Nephron progenitor cell (in vitro differentiated cells): ENCODE results near the gene KIAA2012.

Experiments used
- DNase-seq: peaks from one replicate; pipeline ENCODE4 v3.0.0; 2021
- H3K27ac Mint-ChIP-seq: 2 replicates; pipeline ENCODE4 v1.8.0; 2021; ENCODE audit warnings: mild to moderate bottlenecking, moderate library complexity, mixed read lengths
- H3K27me3 Mint-ChIP-seq: 2 replicates; pipeline ENCODE4 v1.8.0; 2021; ENCODE audit warnings: mild to moderate bottlenecking, low read depth, mixed read lengths; ENCODE audit not compliant: poor library complexity
- H3K36me3 Mint-ChIP-seq: 2 replicates; pipeline ENCODE4 v1.8.0; 2021; ENCODE audit warnings: low read depth, mixed read lengths
- H3K4me1 Mint-ChIP-seq: 2 replicates; pipeline ENCODE4 v1.8.0; 2021; ENCODE audit warnings: mixed read lengths
- H3K4me3 Mint-ChIP-seq: 2 replicates; pipeline ENCODE4 v1.8.0; 2021; ENCODE audit warnings: mild to moderate bottlenecking, moderate library complexity, mixed read lengths
- H3K9me3 Mint-ChIP-seq: 2 replicates; pipeline ENCODE4 v1.8.0; 2021; ENCODE audit warnings: mild to moderate bottlenecking, moderate library complexity, mixed read lengths
- CTCF ChIP-seq: fragments of 200-600 bp; sonication (generic); IDR thresholded peaks from 2 replicates; pipeline ENCODE4 v1.5.0; 2021; ENCODE audit warnings: antibody characterized with exemption

Gene KIAA2012

DNA sequence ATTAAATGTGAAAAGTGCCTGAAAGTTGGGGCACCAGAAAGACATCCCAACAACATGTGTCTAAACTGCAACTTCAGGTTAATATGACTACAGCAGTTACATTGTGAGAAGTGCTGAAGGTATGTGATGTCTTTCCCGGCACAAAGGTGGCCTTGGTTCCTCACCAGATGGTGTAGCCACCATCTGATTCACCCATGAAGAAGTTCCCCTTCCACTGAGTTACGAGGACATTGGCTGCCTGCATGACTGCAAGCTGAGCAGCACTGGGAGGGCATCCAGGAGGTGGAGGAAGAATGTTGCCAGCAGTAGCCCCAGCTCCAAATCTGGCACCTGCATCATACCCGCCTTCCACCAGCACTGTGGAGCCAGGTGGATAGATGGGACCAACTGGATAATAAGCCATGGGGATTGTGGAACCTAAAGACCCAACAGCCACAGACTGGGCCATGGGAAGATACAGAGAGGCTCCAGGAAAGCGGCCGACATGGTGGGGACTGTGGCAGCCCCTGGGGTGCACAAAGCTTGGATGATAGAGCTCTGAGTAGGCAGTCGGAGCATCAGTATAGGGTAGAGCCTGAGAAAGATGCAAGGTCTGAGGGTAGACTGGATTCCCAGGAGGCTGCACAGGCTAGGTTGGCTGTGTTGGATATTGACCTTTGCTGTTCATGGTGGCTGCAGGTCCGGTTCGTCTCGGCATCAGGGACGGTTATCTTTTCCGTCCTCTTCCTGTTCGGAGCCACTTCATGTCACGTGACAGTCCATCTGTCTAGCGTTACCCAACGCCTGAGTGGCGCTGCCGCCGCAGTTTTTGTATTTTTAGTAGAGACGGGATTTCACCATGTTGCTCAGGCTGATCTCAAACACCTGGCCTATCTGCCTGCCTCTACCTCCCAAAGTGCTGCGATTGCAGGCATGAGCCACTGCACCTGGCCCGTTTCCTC lies 128.4 kb downstream of the KIAA2012 start:
- DNase-seq: no peak
- H3K27me3 Mint-ChIP-seq: no peaks in the 10 kb centered on the region
- TF ChIP-seq CTCF: no peak

DNA sequence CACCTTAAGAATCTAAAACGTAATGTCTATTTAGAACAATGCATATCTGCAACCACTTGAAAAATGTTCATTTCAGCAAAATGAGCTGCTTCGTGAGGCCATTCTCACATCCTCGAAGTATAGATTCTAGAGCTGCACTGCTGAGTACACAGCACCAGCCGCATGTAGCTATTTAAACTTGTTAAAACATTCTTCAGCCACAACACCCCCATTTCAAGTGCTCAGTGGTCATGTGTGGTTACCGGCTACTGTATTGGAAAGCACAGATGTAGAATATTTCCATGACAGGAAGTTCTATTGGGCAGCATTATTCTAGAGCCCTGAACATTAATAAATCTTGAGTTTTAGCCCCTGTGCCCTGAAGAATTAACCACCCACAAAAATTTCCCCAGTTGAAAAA lies 130.3 kb downstream of the KIAA2012 start:
- Mint-ChIP-seq H3K36me3 (peaks cover 42% of the 10 kb centered on the region), H3K4me3 (no peak overlapping the region), H3K27me3 (no peaks in the 10 kb centered on the region), H3K27ac (no peak overlapping the region), H3K9me3 (no peaks in the 10 kb centered on the region), H3K4me1 (no peaks in the 10 kb centered on the region)
- DNase-seq: no peak
- no peak for TF ChIP-seq CTCF

More for the DNA sequence above, 128.4 kb downstream of the KIAA2012 start:
- Mint-ChIP-seq H3K27ac (no peak overlapping the region), H3K4me1 (no peaks in the 10 kb centered on the region), H3K9me3 (no peaks in the 10 kb centered on the region), H3K36me3 (peaks cover 32% of the 10 kb centered on the region), H3K4me3 (no peak overlapping the region)

DNA sequence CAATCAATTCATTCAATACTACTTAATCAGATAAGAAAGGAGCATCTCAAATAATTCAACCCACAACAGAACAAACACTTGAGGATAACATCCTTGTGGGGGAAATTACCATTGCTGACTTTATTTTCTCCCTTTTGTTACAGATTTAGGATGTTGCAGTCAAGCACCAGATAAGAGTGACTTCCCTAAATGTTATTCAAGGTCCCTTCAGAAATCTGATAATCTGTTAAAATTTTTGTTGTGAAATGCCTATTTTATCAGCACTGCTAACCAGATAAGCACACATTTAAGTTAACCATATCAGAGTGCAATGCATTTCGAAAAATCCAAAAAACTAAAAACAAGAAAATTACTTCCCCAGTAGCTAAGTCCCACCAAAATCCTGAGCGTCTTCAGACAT lies 131.8 kb downstream of the KIAA2012 start:
- H3K4me1 Mint-ChIP-seq: no peaks in the 10 kb centered on the region
- H3K9me3 Mint-ChIP-seq: no peaks in the 10 kb centered on the region
- H3K36me3 Mint-ChIP-seq: peaks cover 47% of the 10 kb centered on the region
- H3K4me3 Mint-ChIP-seq: no peak overlapping the region
- no peaks in the 10 kb centered on the region for H3K27me3 Mint-ChIP-seq
- TF ChIP-seq CTCF: no peak
- DNase-seq: no peak
- H3K27ac Mint-ChIP-seq: no peak overlapping the region

DNA sequence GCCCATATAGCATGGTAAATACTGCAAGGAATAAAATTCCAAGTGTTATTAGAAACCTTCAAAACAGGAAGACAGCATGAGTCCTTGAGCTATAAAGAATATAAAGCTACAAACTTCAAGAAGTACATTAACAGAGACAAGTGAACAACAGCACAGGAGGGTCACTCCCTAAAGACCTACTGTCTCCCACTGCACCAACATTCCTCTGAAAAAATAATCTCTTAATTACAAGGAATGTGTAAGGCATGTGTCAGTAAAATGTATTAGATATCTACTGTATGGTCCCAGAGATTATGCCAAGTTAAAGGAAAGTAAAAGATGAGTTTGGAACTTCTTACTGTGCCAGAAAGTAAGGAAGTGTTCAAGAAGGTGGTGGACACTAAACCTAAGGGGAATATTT lies 135.5 kb downstream of the KIAA2012 start:
- Mint-ChIP-seq H3K27me3 (no peaks in the 10 kb centered on the region), H3K9me3 (no peaks in the 10 kb centered on the region)

GRCh38 chr2:202215179-202215578 lies 142.1 kb downstream of the KIAA2012 start:
- H3K27me3 Mint-ChIP-seq: no peaks in the 10 kb centered on the region
- H3K4me1 Mint-ChIP-seq: no peaks in the 10 kb centered on the region
- no peak overlapping the region for H3K27ac Mint-ChIP-seq
- no peak for TF ChIP-seq CTCF
- H3K9me3 Mint-ChIP-seq: no peaks in the 10 kb centered on the region
- H3K4me3 Mint-ChIP-seq: no peak overlapping the region
- H3K36me3 Mint-ChIP-seq: peaks cover 67% of the 10 kb centered on the region
- DNase-seq: no peak

More for the DNA sequence above, 135.5 kb downstream of the KIAA2012 start:
- Mint-ChIP-seq H3K4me1 (no peaks in the 10 kb centered on the region), H3K4me3 (no peak overlapping the region), H3K27ac (peak overlapping the region; percentile 54), H3K36me3 (peaks cover 41% of the 10 kb centered on the region)
- DNase-seq: no peak
- TF ChIP-seq CTCF: no peak

DNA sequence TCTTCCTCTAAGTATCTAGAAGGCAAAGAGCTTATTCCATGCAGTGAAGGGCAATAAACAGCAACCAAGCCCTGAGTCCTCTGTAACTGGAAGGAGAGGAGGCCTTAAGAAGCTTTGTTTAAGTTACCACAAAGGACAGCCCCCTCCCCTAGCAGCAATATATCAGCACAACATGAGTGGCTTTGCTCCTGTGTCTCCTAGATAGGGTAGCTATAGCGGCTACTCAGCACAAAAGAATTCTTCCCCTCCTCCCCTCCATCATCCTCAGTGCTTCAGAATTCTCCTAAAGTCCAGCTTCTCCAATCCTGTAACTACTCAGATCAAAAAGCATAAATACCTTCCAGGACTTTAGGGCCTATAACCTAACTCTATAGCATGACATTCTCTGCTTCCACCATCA lies 148.8 kb downstream of the KIAA2012 start:
- peaks cover 4% of the 10 kb centered on the region for H3K9me3 Mint-ChIP-seq
- no peaks in the 10 kb centered on the region for H3K27me3 Mint-ChIP-seq
- peak; percentile 7 for DNase-seq
- no peak for TF ChIP-seq CTCF
- H3K4me1 Mint-ChIP-seq: peaks cover 10% of the 10 kb centered on the region
- H3K4me3 Mint-ChIP-seq: peak overlapping the region; percentile 20
- H3K36me3 Mint-ChIP-seq: peaks cover 73% of the 10 kb centered on the region
- H3K27ac Mint-ChIP-seq: peak overlapping the region; percentile 76
